NCI-H524 (cell line): ENCODE data around the gene MYH9.

Experiments used
- DNase-seq, 2 experiments: peaks; one replicate each; lab custom pipeline; 2025; lab: John Stamatoyannopoulos, UW

The MYH9 gene

DNA sequence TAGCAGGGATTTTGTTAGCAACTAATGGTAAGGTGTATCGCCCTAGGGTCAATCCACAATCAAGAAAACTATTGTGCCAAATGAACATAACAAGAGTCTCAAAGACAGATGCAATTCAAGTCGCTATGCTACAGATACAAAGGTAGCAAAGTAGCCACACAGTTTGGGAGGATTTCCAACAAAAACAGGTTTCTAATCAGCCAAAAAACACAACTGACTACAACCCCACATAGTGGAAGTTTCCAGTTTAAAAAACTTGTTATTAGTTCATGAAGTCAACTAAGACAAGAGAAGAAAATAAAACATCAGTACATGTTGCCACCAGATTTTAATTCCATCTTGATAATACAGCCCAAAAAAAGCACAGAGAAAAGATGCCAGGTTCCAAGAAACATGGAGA is 38.0 kb downstream of the MYH9 start:
- DNase-seq, result no peak

GRCh38 chr22:36348760-36349159 is 39.0 kb downstream of the MYH9 start:
- no peak for DNase-seq

GRCh38 chr22:36347094-36347493 is 40.7 kb downstream of the MYH9 start:
- no peak for DNase-seq

DNA sequence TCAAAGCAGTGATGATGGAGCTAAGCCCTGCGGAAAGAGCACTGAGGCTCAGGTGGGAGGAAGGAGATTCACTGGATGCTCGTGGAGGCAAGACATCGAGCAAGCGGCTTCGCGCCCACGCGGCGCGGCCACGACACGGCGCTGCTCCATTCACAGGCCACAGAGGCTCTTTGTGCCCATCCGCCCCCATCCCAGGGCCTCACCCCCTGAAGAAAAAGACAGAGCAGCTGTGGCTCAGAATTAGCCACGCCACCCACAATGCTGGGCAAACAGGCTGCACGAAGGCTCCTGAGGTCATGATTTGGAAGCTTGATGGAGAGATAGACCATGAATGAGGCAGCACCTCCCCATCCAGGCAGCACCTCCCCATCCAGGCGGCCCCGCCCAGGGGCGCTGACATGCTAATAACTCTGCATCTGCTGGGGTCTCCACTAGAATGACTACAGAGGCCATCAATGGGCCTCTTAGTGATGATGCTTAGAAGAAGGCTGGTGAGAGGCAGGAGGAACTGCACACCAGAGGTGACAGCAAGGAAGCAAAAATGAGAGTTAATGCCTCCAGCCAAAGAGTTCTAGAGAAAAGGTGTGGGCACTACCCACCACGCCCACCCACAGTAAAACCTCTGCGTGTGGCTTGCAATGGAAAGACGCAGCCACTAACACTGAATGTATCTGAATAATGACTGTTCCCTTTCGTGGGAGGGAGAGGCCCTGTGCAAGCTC is 43.5 kb downstream of the MYH9 start:
- no peak for DNase-seq

DNA sequence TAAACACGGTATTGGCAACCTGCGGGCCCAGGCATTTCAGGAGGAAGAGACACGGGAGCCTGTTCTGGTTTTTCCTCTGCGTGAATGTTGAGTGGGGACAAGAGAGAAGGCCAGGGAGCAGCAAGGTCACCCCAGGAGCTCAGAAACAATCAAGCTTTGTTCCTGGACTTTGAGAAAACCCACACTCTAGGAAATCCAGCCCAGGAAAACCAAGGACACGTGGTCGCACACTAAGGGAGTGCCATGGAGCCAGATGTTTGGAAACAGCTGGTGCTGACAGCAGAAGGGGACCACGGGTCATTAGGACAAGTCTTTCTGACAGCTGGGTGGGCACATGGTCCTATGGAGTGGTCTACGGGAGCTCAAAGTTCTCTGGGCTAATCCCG is 44.1 kb downstream of the MYH9 start:
- DNase-seq, result peak in 1 of 2 experiments; percentile 23

GRCh38 chr22:36343070-36343719 is 44.6 kb downstream of the MYH9 start:
- DNase-seq, result no peak

DNA sequence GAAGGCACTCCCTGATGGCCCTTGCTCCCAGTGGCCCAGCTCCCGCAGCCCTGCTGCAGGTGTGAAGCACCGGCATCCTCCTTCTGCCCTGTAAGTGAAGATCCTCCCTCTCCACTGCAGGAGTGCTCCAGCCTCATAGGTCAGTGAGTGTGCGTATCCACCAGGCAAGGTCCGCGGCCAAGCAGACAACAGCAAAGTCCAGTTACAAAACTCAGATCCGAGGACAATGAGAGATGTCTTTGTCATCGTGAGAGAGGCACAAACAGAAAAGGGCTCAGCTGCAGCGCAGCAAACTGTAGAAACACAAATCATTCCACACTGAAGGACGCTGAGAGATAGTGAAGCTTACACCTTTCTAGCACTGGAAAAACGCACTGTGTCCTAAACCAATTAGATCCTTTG is 46.1 kb downstream of the MYH9 start:
- DNase-seq, result no peak

- no peak for DNase-seq
Observed at GRCh38 chr22:36340621-36341020, 47.1 kb downstream of the MYH9 start.

DNA sequence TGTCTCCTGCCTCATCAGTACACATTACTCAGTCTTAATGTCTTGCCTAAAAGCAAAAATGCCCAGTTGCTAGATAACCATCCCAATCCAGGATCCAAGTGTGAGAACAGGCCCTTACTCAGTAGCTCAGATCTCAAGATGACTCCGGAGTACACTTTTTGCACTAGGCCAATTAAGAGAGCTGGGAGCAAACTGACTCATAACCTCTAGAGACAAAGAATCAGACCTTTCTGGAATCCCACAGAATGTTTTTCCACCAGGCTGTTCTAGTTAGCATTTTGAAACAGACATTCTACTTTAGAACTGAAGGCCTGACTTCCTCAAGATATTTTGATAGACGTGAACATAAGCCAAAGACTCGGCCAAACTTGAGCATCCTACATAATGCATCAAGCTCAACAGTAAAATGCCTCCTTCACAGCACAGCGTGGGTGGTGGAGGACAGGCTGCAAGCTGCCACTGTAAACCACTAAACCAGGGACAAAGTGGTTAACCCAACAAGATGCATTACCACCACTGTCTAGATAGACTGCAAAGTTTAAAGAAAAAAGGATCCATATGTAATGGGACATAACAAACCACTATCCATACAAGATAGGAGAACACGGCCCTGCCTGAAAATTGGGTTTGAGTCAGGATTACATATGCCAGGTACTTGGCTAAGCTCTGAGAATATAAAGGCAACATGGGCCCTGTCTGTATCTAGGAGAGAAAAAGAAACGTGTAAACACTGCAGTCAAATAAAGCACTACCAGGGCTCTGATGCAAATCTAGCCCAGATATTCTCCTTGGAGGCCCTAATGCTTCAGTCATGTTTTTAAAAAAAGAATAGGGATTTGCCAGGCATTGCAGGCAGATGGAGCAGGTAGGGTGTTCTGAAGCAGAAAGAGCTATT is 48.3 kb downstream of the MYH9 start:
- DNase-seq, result no peak

DNA sequence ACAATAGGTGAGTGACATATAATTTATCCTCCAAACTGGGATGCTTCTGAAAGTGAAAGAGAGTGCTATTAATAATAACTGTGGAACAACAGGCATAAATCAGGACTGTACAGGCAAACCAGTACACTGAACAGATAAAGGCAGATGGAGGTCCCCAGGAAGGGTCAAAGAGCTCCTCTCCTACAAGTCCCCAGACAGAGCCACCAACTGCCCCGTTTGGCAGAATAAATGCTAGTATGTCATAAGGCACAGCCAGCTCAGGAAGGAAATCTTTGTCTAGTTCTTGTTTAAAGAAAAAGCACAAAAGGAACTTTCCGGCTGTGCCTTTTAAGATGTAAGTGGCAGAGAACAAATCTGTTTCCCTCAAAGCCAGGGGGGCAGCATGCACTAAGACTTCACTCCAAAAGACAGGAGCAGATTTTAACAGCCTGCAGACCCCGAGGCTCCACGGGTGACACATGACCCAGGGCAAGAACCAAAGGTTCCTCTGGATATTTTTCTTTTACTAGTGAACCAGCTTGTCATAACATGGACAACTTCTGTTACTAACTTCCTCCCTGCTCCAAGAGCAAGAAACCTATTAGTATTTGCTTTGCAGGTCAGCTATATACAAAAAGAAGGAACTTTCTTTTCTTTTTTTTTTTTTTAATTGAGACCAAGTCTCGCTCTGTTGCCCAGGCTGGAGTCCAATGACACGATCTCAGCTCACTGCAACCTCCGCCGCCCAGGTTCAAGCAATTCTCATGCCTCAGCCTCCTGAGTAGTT is 50.2 kb downstream of the MYH9 start:
- DNase-seq, result no peak

DNA sequence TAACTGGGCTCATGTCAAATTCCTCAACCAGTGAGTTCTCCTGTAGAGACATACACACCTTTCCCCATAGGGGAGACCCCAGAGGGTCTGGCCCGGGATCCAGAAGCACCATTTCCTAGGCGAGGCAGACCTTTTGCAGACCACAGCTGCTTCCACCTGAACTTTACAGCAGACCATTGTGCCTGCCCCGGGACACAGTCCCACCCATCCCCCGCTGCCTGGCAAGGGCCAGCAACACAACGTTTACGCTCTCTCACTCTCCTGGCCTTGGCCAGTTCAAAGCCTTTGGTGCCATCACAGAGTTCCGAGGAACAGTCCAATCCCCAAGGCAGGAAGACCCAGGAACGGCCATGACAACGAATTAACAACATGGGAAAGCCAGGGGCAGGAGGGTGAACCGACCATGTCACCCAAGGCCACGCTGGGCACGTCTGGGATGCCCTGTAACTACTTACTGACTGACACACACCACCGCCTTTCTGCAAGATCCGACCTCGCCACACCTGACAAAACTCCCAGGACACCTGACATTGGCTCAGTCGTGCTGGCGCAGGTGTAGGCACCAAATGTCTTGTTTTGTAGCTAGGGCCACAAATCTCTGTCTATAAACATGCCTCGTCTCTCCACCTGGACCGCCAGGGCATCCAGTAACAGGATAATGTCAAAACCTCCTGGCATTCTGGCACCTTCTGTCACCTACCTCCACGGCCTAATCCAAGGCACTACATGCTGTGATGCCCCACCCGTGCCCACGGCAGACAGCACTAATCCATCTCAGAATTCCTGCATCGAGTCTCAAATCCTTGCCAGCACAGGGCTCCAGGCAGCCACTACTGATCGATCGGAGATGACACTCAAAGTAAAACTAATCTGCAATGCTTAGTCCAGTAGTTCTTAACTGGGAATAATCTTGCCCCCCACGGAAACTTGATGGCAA is 51.3 kb downstream of the MYH9 start:
- no peak for DNase-seq

DNA sequence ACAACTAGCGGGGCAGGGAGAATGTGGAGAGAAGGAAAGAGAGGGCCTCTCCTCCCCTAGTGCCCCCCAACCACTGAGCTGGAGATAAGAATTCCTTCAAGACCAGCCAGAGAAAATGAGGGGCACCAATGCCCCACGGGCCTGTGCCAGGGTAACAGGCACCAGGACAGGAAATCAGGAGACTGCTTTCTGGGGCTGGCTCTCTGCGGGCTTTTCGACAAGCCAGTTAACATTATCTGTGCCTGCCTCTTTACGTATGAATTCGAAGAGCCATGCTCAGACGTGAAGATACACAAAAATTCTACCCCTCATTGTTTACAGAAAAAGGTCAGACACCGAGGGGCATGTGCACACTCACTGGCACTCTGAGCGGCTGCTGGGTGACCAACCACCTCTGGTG is 52.1 kb downstream of the MYH9 start:
- no peak for DNase-seq

DNA sequence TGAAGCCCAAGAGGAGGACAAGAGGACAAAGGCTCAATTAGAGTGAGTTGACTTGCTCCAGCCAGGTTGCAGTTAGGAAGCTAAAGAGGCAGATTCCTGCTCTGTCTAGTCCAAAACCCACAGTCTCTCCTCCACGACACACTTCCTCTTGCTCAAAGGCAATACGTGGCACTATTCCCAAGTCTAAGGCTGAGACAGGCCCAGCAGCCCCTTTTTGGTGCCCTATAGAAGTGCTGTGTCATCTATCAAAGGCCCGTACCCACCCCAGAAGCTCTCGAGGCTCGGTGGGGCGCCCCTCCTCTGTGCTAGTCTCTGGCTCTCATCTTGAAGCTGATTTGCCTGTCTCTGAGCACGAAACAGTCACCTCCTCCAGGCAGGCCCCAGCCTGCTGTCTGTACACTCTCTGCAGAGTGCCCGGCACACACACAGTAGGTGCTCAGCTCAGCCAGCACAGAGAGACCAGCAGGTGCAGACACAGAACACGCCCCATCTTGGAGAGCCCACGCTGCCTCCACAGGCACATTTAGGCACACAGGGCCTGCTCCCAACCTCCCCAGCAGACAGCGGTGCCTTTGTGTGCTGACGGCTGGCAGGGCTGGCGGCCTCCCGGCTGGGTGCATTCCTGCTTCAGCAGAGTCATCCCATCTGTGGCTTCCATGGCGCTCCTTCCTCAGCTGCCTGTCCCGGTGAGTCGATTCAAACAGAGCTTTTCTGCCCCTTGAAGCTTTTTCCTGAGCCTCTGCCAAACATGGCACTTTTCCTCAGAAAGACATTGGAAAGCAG is 52.8 kb downstream of the MYH9 start:
- DNase-seq, result no peak

GRCh38 chr22:36334081-36334820 is 53.5 kb downstream of the MYH9 start:
- no peak for DNase-seq

DNA sequence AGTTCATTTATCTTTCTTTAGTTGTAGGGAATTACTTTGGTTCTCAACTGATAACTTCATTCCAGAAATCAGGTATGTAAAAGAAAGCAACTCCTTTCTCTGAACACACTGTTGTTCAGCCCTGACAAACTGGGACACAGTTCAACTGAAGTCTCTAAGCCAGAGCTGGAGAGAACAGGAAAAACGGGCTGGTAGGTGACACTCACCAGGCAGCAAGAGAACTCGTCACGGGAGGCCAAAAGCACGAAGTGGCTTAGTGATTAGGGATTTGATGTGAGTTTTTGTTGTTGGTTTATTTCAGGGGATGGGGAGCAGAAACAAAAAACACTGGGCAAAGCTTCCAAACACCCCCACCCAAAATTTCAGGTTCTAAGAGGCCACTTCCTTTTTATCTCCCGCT is 54.1 kb downstream of the MYH9 start:
- DNase-seq, result no peak

DNA sequence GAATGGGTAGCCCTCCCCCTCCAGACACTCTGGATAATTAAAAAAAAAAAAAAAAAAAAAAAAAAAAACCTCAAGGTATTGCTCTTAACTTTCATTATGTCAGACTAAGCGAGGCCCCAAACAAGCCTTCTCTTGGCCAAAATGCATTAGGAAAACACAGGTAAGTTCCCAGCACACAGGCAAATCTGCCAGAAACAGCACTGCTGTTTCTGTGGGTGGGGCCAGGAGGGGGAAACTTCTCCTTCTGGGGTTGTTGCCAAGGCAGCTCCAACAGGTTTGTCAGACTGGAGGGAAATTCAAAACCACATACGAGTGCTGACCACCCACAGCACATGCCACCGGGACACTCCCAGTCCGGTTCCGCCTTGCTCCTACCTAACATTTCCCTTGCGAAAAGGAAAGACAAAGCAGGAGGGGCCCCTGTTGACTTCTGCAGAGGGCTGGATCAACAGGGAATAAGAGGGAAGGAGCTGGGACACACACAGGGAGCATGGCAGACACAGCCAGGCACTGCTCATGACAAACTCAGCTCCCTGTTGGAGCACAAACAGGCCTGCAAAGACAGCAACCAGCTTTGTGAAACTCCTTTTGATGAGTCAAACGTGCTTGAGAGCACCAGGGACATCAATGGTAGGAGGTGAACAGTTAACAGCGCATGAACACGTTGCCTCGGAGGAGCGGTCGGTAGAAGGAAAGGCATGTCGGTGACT is 55.0 kb downstream of the MYH9 start:
- DNase-seq, result no peak

DNA sequence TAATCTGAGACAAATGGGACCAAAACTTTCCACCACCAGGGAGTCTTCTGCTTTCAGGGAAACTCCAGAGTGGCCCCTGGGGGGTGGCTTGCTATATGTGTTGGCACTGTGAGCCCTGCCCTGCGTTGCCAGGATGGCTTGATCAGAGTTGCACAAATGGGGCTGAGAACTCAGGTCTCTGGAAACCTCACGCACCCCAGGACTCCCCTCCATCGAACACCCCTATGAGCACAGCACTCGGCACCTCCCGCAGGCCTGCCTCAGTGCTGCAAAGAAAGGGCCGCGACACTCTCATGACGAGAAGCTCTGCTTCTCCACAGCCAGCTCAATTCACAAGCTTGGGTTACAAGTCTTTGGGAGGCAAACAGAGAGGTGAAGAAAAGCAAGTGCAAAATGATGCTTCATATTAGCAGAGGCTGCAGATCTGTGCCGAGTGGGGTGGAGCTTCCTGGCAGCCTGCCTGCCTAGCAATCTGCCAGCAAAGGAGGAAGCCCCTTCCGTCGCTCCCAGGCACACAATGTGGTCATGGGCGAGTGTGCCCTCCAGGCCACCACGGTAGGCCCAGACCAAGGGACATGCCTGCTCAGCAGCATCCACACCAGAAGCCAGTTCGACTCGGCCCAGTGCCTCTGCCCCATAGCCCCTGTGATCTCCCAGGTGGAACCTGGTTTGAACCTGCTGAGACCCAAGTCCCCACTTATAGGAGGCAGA is 55.7 kb downstream of the MYH9 start:
- no peak for DNase-seq

GRCh38 chr22:36331306-36331911 is 56.4 kb downstream of the MYH9 start:
- DNase-seq, result no peak
